Ovary (tissue), 3 donors: Measurements from ENCODE around the gene ADGRB3.

ENCODE experiments used
- EP300 ChIP-seq: sonication (generic); formaldehyde crosslinking; IDR thresholded peaks from one replicate; pipeline ENCODE4 v1.6.1; 2017; ENCODE audit warnings: antibody characterized with exemption
- TF ChIP-seq, protein P1 (sequence below), 3 donors: fragments of 450-650 bp in 2 of 3; fragments of 200-600 bp in 1 of 3; IDR thresholded peaks; one replicate each; pipeline versions ENCODE4 v1.5.1 to v1.8.0; 2016 to 2022; ENCODE audit warnings: antibody characterized with exemption in 3 of 3, mild to moderate bottlenecking in 1 of 3
- donor health status: DM: no; HTN: no; CAD: no.

DNA sequence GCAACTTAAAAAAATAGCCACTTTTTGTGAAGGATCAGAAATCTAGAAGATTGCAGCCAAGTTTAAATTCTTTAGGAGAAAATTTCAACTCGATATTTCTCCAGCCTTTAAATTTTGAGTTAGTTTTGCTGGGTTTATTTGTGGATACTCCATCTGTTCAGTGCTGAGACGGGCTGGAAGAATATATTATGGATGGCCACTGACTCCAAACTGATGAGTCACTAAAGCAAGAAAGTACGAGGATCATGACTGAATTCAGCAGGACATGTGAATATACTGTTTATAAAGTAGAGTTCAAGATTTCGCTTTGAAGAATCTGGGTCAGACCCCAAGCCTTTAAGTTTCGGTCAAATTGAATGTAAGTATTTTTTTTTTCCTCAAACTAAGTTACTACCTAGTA lies 199.5 kb downstream of the ADGRB3 start:
- TF ChIP-seq, protein P1, sequence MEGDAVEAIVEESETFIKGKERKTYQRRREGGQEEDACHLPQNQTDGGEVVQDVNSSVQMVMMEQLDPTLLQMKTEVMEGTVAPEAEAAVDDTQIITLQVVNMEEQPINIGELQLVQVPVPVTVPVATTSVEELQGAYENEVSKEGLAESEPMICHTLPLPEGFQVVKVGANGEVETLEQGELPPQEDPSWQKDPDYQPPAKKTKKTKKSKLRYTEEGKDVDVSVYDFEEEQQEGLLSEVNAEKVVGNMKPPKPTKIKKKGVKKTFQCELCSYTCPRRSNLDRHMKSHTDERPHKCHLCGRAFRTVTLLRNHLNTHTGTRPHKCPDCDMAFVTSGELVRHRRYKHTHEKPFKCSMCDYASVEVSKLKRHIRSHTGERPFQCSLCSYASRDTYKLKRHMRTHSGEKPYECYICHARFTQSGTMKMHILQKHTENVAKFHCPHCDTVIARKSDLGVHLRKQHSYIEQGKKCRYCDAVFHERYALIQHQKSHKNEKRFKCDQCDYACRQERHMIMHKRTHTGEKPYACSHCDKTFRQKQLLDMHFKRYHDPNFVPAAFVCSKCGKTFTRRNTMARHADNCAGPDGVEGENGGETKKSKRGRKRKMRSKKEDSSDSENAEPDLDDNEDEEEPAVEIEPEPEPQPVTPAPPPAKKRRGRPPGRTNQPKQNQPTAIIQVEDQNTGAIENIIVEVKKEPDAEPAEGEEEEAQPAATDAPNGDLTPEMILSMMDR (IDR thresholded peaks at IDR 0.05) = no peak
- no peak for TF ChIP-seq EP300
